ENCODE data around the gene SH3D21. TPM values are rescaled to one million over a fixed set of nuclear protein-coding genes. Genes with fewer than 3 reads are reported as not detected.

SH3D21 gene
- total and polyA plus RNA-seq, 10 of the 15 experiments (the other 5 are each of a cell fraction or from before 2014, with no cell fraction given) = 0.06 to 5.9 (median 2.4) TPM

GRCh38 chr1:36284061-36284460, 22.1 kb upstream of the SH3D21 start:
- Histone ChIP-seq H3K79me2 (ENCODE audit: control insufficient read depth, insufficient read depth, low read length) (peaks cover 17% of the 10 kb centered on the region), H3K4me2 (ENCODE audit: control insufficient read depth, insufficient read depth) (no peak overlapping the region), H4K20me1 (ENCODE audit: control insufficient read depth, insufficient read depth) (no peaks in the 10 kb centered on the region), H3K4me1 (ENCODE audit: control insufficient read depth, insufficient read depth, low read length) (no peaks in the 10 kb centered on the region; the same call in 1 of the 2 replicates), H3K4me3 (no peak overlapping the region), H3K27ac (ENCODE audit: control insufficient read depth, insufficient read depth) (no peak overlapping the region), H3K9ac (ENCODE audit: control insufficient read depth, insufficient read depth, low read length) (no peak overlapping the region), H3K36me3 (ENCODE audit: control insufficient read depth in 2 of 2, insufficient read depth in 2 of 2, low read length in 1 of 2) (peaks cover 18 to 37% of the 10 kb centered on the region in 2 experiments), H3K9me3 (replicated peaks; ENCODE audit: control insufficient read depth, insufficient read depth, low read length) (no peaks in the 10 kb centered on the region), H3K27me3 (replicated peaks in 1 of 2; ENCODE audit: control insufficient read depth in 2 of 2, insufficient read depth in 2 of 2, low read length in 1 of 2) (no peaks in the 10 kb centered on the region), H2AFZ (ENCODE audit: control insufficient read depth, low read depth, low read length) (no peak overlapping the region)
- TF ChIP-seq USF2 (IDR thresholded peaks at IDR 0.05; ENCODE audit: borderline replicate concordance, low read depth, low read length) (no peak), IKZF2 (IDR thresholded peaks at IDR 0.05) (no peak), PML (IDR thresholded peaks at IDR 0.05; ENCODE audit: low read length) (no peak), BACH1 (IDR thresholded peaks at IDR 0.05; ENCODE audit: borderline replicate concordance) (no peak), PBX3 (IDR thresholded peaks at IDR 0.05; ENCODE audit: insufficient replicate concordance, low read depth, low read length) (no peak), ZNF592 (IDR thresholded peaks at IDR 0.05) (no peak), IRF5 (IDR thresholded peaks at IDR 0.05; ENCODE audit: borderline replicate concordance) (no peak), WRNIP1 (IDR thresholded peaks at IDR 0.05; ENCODE audit: borderline replicate concordance, low read depth, low read length) (no peak), BCL11A (IDR thresholded peaks at IDR 0.05; ENCODE audit: low read depth, low read length) (no peak)
- BruUV-seq (replicated peaks) = no TSS peak
- POLR2A ChIA-PET = interaction anchor here (1.2 kb wide), 1 partner anchor 14 kb away, joined by 3 read pairs; no protein-coding TSS in a partner anchor
- FAIRE-seq = no peak
- intact Hi-C loops (cut with micrococcal nuclease; ENCODE audit: unreplicated experiment) = no loop called here
- RAD21 ChIA-PET (ENCODE audit: unreplicated experiment) = interaction anchor here (0.8 to 2.1 kb wide), 3 partner anchors 60 to 134 kb away, joined by 3 to 16 read pairs (median 7); partner anchors contain the start of genes THRAP3 and TRAPPC3
- in situ Hi-C loops (cut with MboI) = loop anchor here (10.0 kb wide), 1 partner anchor 179 kb away; no protein-coding TSS in a partner anchor
- ATAC-seq = no peak
- CTCF ChIA-PET = interaction anchor here (1.1 to 2.1 kb wide), 3 partner anchors 10 to 134 kb away, joined by 3 to 16 read pairs (median 16); partner anchors contain the start of gene TRAPPC3
- no peak for DNase-seq (ENCODE audit: low read depth, low spot score)
- WGBS (ENCODE audit: insufficient coverage, insufficient replicate concordance, low lambda C conversion rate, missing lambda C conversion rate) = 87% methylated on average over 1 of the region's 1 CpG
- SMC1A ChIA-PET (ENCODE audit: uncharacterized antibody, unreplicated experiment) = interaction anchor here (1.5 to 6.1 kb wide), 3 partner anchors 91 to 134 kb away, joined by 4 to 40 read pairs (median 7); partner anchors contain the start of gene TRAPPC3
